ENCODE measurements around the gene GIMAP1.
"Not testable (repeated sequence)": the region's sequence is repeated elsewhere in the genome, so short reads cannot be mapped to it uniquely, and the experiment has no call there.

The GIMAP1 gene

GRCh38 chr7:150716368-150716767 is at the start of gene GIMAP1:
Gene GIMAP1, plus strand, starts transcription at chr7:150716613. Its CDS starts 2,435 bp downstream, at chr7:150719048.
- DNase-seq (ENCODE audit: low spot score), result no peak

- DNase-seq (ENCODE audit: low spot score), result no peak
Measured at GRCh38 chr7:150668472-150668911, 47.9 kb upstream of the GIMAP1 start.

- no peak for DNase-seq (ENCODE audit: low spot score)
Measured at GRCh38 chr7:150668977-150669376, 47.4 kb upstream of the GIMAP1 start.

- not testable (repeated sequence) for DNase-seq (ENCODE audit: low spot score)
Measured at GRCh38 chr7:150671798-150672585, 44.4 kb upstream of the GIMAP1 start.

- no peak for DNase-seq (ENCODE audit: low spot score)
Measured at GRCh38 chr7:150675714-150676113, 40.7 kb upstream of the GIMAP1 start.

GRCh38 chr7:150676276-150676675 is 40.1 kb upstream of the GIMAP1 start:
- not testable (repeated sequence) for DNase-seq (ENCODE audit: low spot score)

- not testable (repeated sequence) for DNase-seq (ENCODE audit: low spot score)
Measured at GRCh38 chr7:150676854-150677253, 39.6 kb upstream of the GIMAP1 start.

- DNase-seq (ENCODE audit: low spot score), result not testable (repeated sequence)
Measured at GRCh38 chr7:150678601-150679000, 37.8 kb upstream of the GIMAP1 start.

GRCh38 chr7:150680364-150680763 is 36.0 kb upstream of the GIMAP1 start:
- not testable (repeated sequence) for DNase-seq (ENCODE audit: low spot score)

GRCh38 chr7:150685219-150686029 is 31.0 kb upstream of the GIMAP1 start, which contains the start of gene GIMAP2:
Gene GIMAP2, plus strand, starts transcription at chr7:150685706. Its CDS starts 1,354 bp downstream, at chr7:150687060.
- no peak for DNase-seq (ENCODE audit: low spot score)

GRCh38 chr7:150686030-150686631 is 30.3 kb upstream of the GIMAP1 start:
- no peak for DNase-seq (ENCODE audit: low spot score)

- no peak for DNase-seq (ENCODE audit: low spot score)
Measured at GRCh38 chr7:150688630-150689029, 27.8 kb upstream of the GIMAP1 start.

- DNase-seq (ENCODE audit: low spot score), result no peak
Measured at GRCh38 chr7:150695654-150696053, 20.8 kb upstream of the GIMAP1 start.

- no peak for DNase-seq (ENCODE audit: low spot score)
Measured at GRCh38 chr7:150703209-150703608, 13.2 kb upstream of the GIMAP1 start.

GRCh38 chr7:150715293-150715692 is 1.1 kb upstream of the GIMAP1 start:
- DNase-seq (ENCODE audit: low spot score), result no peak

GRCh38 chr7:150715738-150716137 is 675 bp upstream of the GIMAP1 start:
- DNase-seq (ENCODE audit: low spot score), result no peak

GRCh38 chr7:150716939-150717338 is 526 bp downstream of the GIMAP1 start:
- DNase-seq (ENCODE audit: low spot score), result no peak

- DNase-seq (ENCODE audit: low spot score), result no peak
Measured at GRCh38 chr7:150717814-150718420, 1.5 kb downstream of the GIMAP1 start.

- no peak for DNase-seq (ENCODE audit: low spot score)
Measured at GRCh38 chr7:150719436-150719835, 3.0 kb downstream of the GIMAP1 start.

- no peak for DNase-seq (ENCODE audit: low spot score)
Measured at GRCh38 chr7:150719960-150720891, 3.8 kb downstream of the GIMAP1 start.

- DNase-seq (ENCODE audit: low spot score), result no peak
Measured at GRCh38 chr7:150721970-150722373, 5.6 kb downstream of the GIMAP1 start.
